ENCODE results near the gene GBE1. TPM values are rescaled to one million over a fixed set of nuclear protein-coding genes. Genes with fewer than 3 reads are reported as not detected.

The GBE1 gene
- polyA plus RNA-seq (19.4 to 30.2 TPM (median 20.5 TPM) in 3 replicates), polyA minus RNA-seq (8.4 to 44.1 TPM (median 23.9 TPM) in 3 replicates)
- polyA plus RNA-seq (2011; ENCODE audit: low read depth): 25.1 TPM
- polyA plus RNA-seq (2011; cell fraction: cytosol; rRNA removed): 16.7 and 33.5 TPM in 2 replicates
- polyA plus RNA-seq (2011; cell fraction: nucleus; rRNA removed): 18.6 and 27.7 TPM in 2 replicates
- polyA plus RNA-seq (2012; ENCODE audit: low replicate concordance): 21.4 and 35.7 TPM in 2 replicates
- 15.7 TPM for polyA minus RNA-seq (2011; cell fraction: cytosol; rRNA and poly(A)+ RNA removed)
- 30.5 and 44.7 TPM in 2 replicates for polyA minus RNA-seq (2011; cell fraction: nucleus; rRNA and poly(A)+ RNA removed)

DNA sequence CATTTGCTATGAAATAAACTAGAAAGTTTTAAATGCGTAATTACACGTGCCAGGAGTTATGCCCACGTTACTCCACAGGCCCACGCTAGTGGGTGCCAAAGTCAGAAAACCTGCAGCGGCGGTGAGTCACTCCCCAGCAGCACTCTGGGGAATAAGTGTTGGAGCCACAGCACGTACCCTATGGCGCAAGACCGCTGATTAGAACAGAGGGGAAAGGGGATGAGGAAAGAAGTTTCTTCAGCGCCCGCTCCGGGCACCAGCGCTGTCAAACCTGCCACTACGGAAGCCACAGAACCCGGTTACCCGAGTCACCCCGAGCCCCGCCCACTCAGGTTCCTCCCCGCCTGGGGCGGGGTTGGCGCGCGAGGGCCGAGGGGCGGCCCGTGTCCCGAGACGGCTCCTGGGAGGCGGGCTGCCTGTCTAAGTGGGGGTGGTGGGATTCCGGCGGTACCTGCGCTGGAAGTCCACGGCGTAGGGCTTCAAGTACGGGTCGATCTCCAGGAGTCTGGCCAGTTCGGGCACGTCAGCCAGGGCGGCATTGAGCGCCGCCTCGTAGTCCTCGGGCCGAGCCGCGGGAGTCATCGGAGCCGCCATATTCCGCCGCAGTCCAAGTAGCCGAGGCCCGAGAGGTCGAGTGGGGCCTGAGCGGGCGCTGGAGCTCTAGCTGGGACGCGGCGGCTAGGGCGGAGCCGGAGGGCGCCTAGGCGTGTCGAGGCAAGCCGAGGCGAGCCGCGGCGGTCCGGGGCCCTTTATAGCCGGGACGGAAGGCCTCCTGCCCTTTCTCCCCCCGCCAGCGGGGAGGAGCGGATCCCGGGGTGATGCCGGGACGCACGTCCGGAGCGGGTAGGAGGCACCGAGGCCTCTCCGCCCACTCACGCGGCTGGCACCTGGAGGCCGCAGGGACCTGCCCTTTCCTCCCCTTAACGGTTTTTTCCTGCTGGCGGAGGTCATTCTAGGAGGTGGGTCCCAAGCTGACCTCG is at the start of gene GBE1:
GBE1 (minus strand) TSS at position 722 of the 980 bp plus-strand sequence; CDS start at position 594, 128 bp downstream.
- FAIRE-seq: peak; percentile 68
- no peak for TF ChIP-seq EZH2 (IDR thresholded peaks at IDR 0.05; ENCODE audit: low read length)
- TF ChIP-seq, protein P1, sequence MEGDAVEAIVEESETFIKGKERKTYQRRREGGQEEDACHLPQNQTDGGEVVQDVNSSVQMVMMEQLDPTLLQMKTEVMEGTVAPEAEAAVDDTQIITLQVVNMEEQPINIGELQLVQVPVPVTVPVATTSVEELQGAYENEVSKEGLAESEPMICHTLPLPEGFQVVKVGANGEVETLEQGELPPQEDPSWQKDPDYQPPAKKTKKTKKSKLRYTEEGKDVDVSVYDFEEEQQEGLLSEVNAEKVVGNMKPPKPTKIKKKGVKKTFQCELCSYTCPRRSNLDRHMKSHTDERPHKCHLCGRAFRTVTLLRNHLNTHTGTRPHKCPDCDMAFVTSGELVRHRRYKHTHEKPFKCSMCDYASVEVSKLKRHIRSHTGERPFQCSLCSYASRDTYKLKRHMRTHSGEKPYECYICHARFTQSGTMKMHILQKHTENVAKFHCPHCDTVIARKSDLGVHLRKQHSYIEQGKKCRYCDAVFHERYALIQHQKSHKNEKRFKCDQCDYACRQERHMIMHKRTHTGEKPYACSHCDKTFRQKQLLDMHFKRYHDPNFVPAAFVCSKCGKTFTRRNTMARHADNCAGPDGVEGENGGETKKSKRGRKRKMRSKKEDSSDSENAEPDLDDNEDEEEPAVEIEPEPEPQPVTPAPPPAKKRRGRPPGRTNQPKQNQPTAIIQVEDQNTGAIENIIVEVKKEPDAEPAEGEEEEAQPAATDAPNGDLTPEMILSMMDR (optimal IDR thresholded peaks at IDR 0.05 in 1 of 3, IDR thresholded peaks at IDR 0.05 in 1 of 3, conservative IDR thresholded peaks at IDR 0.05 in 1 of 3; ENCODE audit: extremely low read depth in 1 of 3, insufficient read depth in 2 of 3, low read length in 3 of 3): peak; percentile 49 to 54 (median 52)
- dilution Hi-C loops (cut with MboI; ENCODE audit: extremely low pct_ligation_motif_present, low sequenced_read_pairs): no loop called here

DNA sequence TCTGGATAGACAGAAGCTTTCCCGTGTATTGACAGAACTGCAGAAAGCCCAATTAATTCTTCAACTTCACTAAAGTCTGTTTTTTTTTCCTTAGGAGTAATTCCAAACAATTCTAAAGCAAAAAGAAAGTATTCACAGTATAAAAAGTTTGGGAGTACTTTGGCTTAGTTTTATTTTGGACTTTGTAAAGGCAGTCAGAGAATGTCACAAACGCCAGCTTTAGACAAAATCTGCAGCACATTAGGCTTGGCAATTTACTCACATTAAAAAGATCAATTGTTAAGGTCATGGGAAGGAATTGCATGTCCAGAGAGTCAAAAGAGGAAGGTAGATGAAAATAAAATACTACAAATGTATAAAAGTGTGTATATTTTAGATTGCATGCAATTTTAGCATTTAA is 47.5 kb upstream of the GBE1 start:
- Histone ChIP-seq H3K4me3 (ENCODE audit: control insufficient read depth in 2 of 3, extremely low read depth in 1 of 3, insufficient read depth in 2 of 3, low read depth in 1 of 3, low read length in 3 of 3) (no peak overlapping the region), H3K27me3 (ENCODE audit: control insufficient read depth, extremely low read depth, insufficient read depth, low read length) (no peaks in the 10 kb centered on the region), H3K4me2 (ENCODE audit: control insufficient read depth, extremely low read depth, insufficient read depth, low read depth, low read length) (no peak overlapping the region), H3K9me1 (ENCODE audit: control insufficient read depth, extremely low read depth, insufficient read depth, low read length) (no peaks in the 10 kb centered on the region), H3K79me2 (ENCODE audit: control insufficient read depth, insufficient read depth, low read length) (no peaks in the 10 kb centered on the region), H3K36me3 (ENCODE audit: control insufficient read depth in 2 of 2, extremely low read depth in 1 of 2, insufficient read depth in 2 of 2, low read length in 2 of 2) (no peaks in the 10 kb centered on the region), H3K4me1 (ENCODE audit: control insufficient read depth, extremely low read depth, insufficient read depth, low read length) (no peaks in the 10 kb centered on the region), H3K9me3 (ENCODE audit: control insufficient read depth, low read depth, low read length) (no peaks in the 10 kb centered on the region), H3K9ac (ENCODE audit: control insufficient read depth, extremely low read depth, insufficient read depth, low read length) (no peak overlapping the region), H3K27ac (ENCODE audit: control insufficient read depth, insufficient read depth, low read length) (no peak overlapping the region), H4K20me1 (ENCODE audit: control insufficient read depth, extremely low read depth, insufficient read depth, low read length) (no peaks in the 10 kb centered on the region), H2AFZ (ENCODE audit: control insufficient read depth, low read length) (no peak overlapping the region)
- DNase-seq (ENCODE audit: low read depth, low spot score) (no peak), FAIRE-seq (no peak)
- TF ChIP-seq, protein P1 (optimal IDR thresholded peaks at IDR 0.05 in 1 of 3, IDR thresholded peaks at IDR 0.05 in 1 of 3, conservative IDR thresholded peaks at IDR 0.05 in 1 of 3; ENCODE audit: extremely low read depth in 1 of 3, insufficient read depth in 2 of 3, low read length in 3 of 3): no peak
- no peak for TF ChIP-seq EZH2 (IDR thresholded peaks at IDR 0.05; ENCODE audit: low read length)
- dilution Hi-C loops (cut with MboI; ENCODE audit: extremely low pct_ligation_motif_present, low sequenced_read_pairs): no loop called here

More for the DNA sequence above, at the start of gene GBE1:
- peaks cover 31% of the 10 kb centered on the region for H3K4me1 ChIP-seq (ENCODE audit: control insufficient read depth, extremely low read depth, insufficient read depth, low read length)
- peaks cover 23% of the 10 kb centered on the region for H3K79me2 ChIP-seq (ENCODE audit: control insufficient read depth, insufficient read depth, low read length)
- no peaks in the 10 kb centered on the region for H3K27me3 ChIP-seq (ENCODE audit: control insufficient read depth, extremely low read depth, insufficient read depth, low read length)
- peak within 1 kb of the TSS; percentile 99 for H3K27ac ChIP-seq (ENCODE audit: control insufficient read depth, insufficient read depth, low read length)
- H3K9me3 ChIP-seq (ENCODE audit: control insufficient read depth, low read depth, low read length): no peaks in the 10 kb centered on the region
- H2AFZ ChIP-seq (ENCODE audit: control insufficient read depth, low read length): peak within 1 kb of the TSS; percentile 95
- DNase-seq (ENCODE audit: low read depth, low spot score): peak; percentile 64
- peak within 1 kb of the TSS; percentile 95 for H3K9ac ChIP-seq (ENCODE audit: control insufficient read depth, extremely low read depth, insufficient read depth, low read length)
- peak within 1 kb of the TSS; percentile 84 for H3K4me2 ChIP-seq (ENCODE audit: control insufficient read depth, extremely low read depth, insufficient read depth, low read depth, low read length)
- peak within 1 kb of the TSS; percentile 74 to 91 (median 82) for H3K4me3 ChIP-seq (ENCODE audit: control insufficient read depth in 2 of 3, extremely low read depth in 1 of 3, insufficient read depth in 2 of 3, low read depth in 1 of 3, low read length in 3 of 3)
- H3K9me1 ChIP-seq (ENCODE audit: control insufficient read depth, extremely low read depth, insufficient read depth, low read length): no peaks in the 10 kb centered on the region
- H4K20me1 ChIP-seq (ENCODE audit: control insufficient read depth, extremely low read depth, insufficient read depth, low read length): no peaks in the 10 kb centered on the region
- peaks cover 0 to 6% of the 10 kb centered on the region in 2 experiments for H3K36me3 ChIP-seq (ENCODE audit: control insufficient read depth in 2 of 2, extremely low read depth in 1 of 2, insufficient read depth in 2 of 2, low read length in 2 of 2)

All from keratinocyte (primary cell).